A549 (cell line): ENCODE measurements around the gene SRC. TPM values are rescaled to one million over a fixed set of nuclear protein-coding genes. Genes with fewer than 3 reads are reported as not detected.

Experiments used
- ATAC-seq, 2 experiments: fragments of 200-7000 bp in 1 of 2; fragments of >200 bp in 1 of 2; cut with Nextera tagmentation in 1 of 2; cut with Tn5 transposase in 1 of 2; 3 replicates each; pipeline versions ENCODE4 v1.8.0 to v1.9.1; 2018 to 2020; ENCODE audit warnings: mild to moderate bottlenecking in 1 of 2, moderate library complexity in 1 of 2
- CTCF ChIA-PET: fragments of 300-600 bp; sonication (Branson Sonifier 250); formaldehyde crosslinking; extraction: SDS; loops from one replicate; lab custom pipeline; 2021; ENCODE audit warnings: antibody characterized with exemption, inconsistent platforms; lab: Yijun Ruan, JAX
- POLR2A ChIA-PET: fragments of 350-600 bp; formaldehyde crosslinking; extraction: SDS; loops from one replicate; lab custom pipeline; 2021; ENCODE audit warnings: antibody characterized with exemption, inconsistent platforms; lab: Yijun Ruan, JAX
- DNase-seq, 2 experiments: peaks; one replicate each; pipeline versions ENCODE4 v3.0.0 to v3.0.0-alpha.2; 2011 to 2016; ENCODE audit warnings: low read depth in 1 of 2, low spot score in 1 of 2
- FAIRE-seq: peaks from 2 replicates; lab custom pipeline; 2011; peaks lifted over from hg19 to GRCh38; lab: Jason Lieb, UNC
- H3K27ac ChIP-seq, 2 experiments: fragments of >200 bp; sonication (Bioruptor Twin); formaldehyde crosslinking; 3 replicates each; pipeline ENCODE4 v1.5.1; 2016 to 2017
- H3K4me1 ChIP-seq: fragments of >200 bp; sonication (Bioruptor Twin); formaldehyde crosslinking; 3 replicates; pipeline ENCODE4 v1.6.1; 2016
- H3K4me2 ChIP-seq: fragments of >200 bp; sonication (Bioruptor Twin); formaldehyde crosslinking; 3 replicates; pipeline ENCODE4 v1.6.1; 2016
- H3K4me3 ChIP-seq: fragments of >200 bp; sonication (Bioruptor Twin); formaldehyde crosslinking; 3 replicates; pipeline ENCODE4 v1.5.1; 2016
- H3K9me3 ChIP-seq: fragments of >200 bp; sonication (Bioruptor Twin); formaldehyde crosslinking; 3 replicates; pipeline ENCODE4 v1.6.1; 2016
- BHLHE40 ChIP-seq: IDR thresholded peaks from 2 replicates; pipeline ENCODE4 v1.6.1; 2012; ENCODE audit warnings: low read depth, low read length, inconsistent platforms
- CBX8 ChIP-seq: fragments of 200-600 bp; sonication (generic); IDR thresholded peaks from 2 replicates; pipeline ENCODE4 v1.6.1; 2016
- CHD4 ChIP-seq: fragments of 200-600 bp; sonication (generic); IDR thresholded peaks from 2 replicates; pipeline ENCODE4 v1.6.1; 2016; ENCODE audit warnings: antibody characterized with exemption, mild to moderate bottlenecking, borderline replicate concordance
- EHMT2 ChIP-seq: fragments of 200-600 bp; sonication (generic); IDR thresholded peaks from 2 replicates; pipeline ENCODE4 v1.6.1; 2016; ENCODE audit warnings: antibody characterized with exemption, low read depth, mild to moderate bottlenecking, moderate library complexity
- FOSB ChIP-seq: fragments of 250-450 bp; sonication (Bioruptor Pico); IDR thresholded peaks from 2 replicates; pipeline ENCODE4 v1.5.0; 2020; ENCODE audit warnings: mild to moderate bottlenecking, moderate library complexity
- FOSL2 ChIP-seq, 2 experiments: fragments of 450-650 bp in 1 of 2; fragments of >200 bp in 1 of 2; sonication (Bioruptor Twin) in 1 of 2; formaldehyde crosslinking; IDR thresholded peaks; 2 replicates each; pipeline versions ENCODE4 v1.5.0 to v1.6.1; 2016 to 2020; ENCODE audit warnings: mild to moderate bottlenecking in 1 of 2, moderate library complexity in 1 of 2
- FOXS1 ChIP-seq: fragments of 250-450 bp; sonication (Bioruptor Pico); IDR thresholded peaks from 2 replicates; pipeline ENCODE4 v1.5.0; 2020; ENCODE audit warnings: mild to moderate bottlenecking, moderate library complexity
- JUNB ChIP-seq: fragments of >200 bp; sonication (Bioruptor Twin); formaldehyde crosslinking; IDR thresholded peaks from 2 replicates; pipeline ENCODE4 v1.6.1; 2016
- KDM1A ChIP-seq: fragments of 200-600 bp; sonication (generic); IDR thresholded peaks from 2 replicates; pipeline ENCODE4 v1.6.1; 2016; ENCODE audit warnings: low read depth, mild to moderate bottlenecking
- KDM5A ChIP-seq: fragments of 200-600 bp; sonication (generic); IDR thresholded peaks from 2 replicates; pipeline ENCODE4 v1.6.1; 2016; ENCODE audit warnings: antibody characterized with exemption, mild to moderate bottlenecking
- NR3C1 ChIP-seq: fragments of >200 bp; sonication (Bioruptor Twin); formaldehyde crosslinking; IDR thresholded peaks from 3 replicates; pipeline ENCODE4 v1.6.1; 2017
- PHF8 ChIP-seq: fragments of 200-600 bp; sonication (generic); IDR thresholded peaks from 2 replicates; pipeline ENCODE4 v1.6.1; 2016; ENCODE audit warnings: low read depth, mild to moderate bottlenecking, antibody characterized with exemption, moderate library complexity, borderline replicate concordance
- POLR2A ChIP-seq: IDR thresholded peaks from 2 replicates; pipeline ENCODE4 v1.6.1; 2012; ENCODE audit warnings: mild to moderate bottlenecking, low read length
- POLR2AphosphoS2 ChIP-seq: conservative IDR thresholded peaks from 2 replicates; pipeline ENCODE4 v1.6.1; 2012; ENCODE audit warnings: low read length, improper control_type of control experiment, inconsistent platforms
- RAD21 ChIP-seq, 2 experiments: fragments of >200 bp in 1 of 2; sonication (Bioruptor Twin) in 1 of 2; formaldehyde crosslinking in 1 of 2; IDR thresholded peaks in 1 of 2; conservative IDR thresholded peaks in 1 of 2; 2 replicates in 1 of 2; 3 replicates in 1 of 2; pipeline ENCODE4 v1.6.1; 2012 to 2018; ENCODE audit warnings: inconsistent platforms in 1 of 2
- RCOR1 ChIP-seq: fragments of 150-350 bp; IDR thresholded peaks from 2 replicates; pipeline ENCODE4 v1.6.1; 2014; ENCODE audit warnings: antibody characterized with exemption, low read length, low read depth
- TP53 ChIP-seq: fragments of 250-450 bp; sonication (Bioruptor Pico); IDR thresholded peaks from 2 replicates; pipeline ENCODE4 v1.5.0; 2021; ENCODE audit warnings: mild to moderate bottlenecking, moderate library complexity
- ZFP36 ChIP-seq: fragments of 450-650 bp; IDR thresholded peaks from 2 replicates; pipeline ENCODE4 v1.6.1; 2014; ENCODE audit warnings: borderline replicate concordance; ENCODE audit not compliant: partially characterized antibody
- ZNF302 ChIP-seq: fragments of 250-450 bp; sonication (Bioruptor Pico); IDR thresholded peaks from 2 replicates; pipeline ENCODE4 v1.9.0; 2021; ENCODE audit warnings: inconsistent platforms, mild to moderate bottlenecking, moderate library complexity
- WGBS: methylation state at CpG from one replicate; pipeline ENCODE4 v1.1.6; 2017; ENCODE audit errors: missing lambda C conversion rate; 5-methylcytosine and 5-hydroxymethylcytosine counted together
- polyA plus RNA-seq, 4 experiments: library from polyadenylated mRNA; depleted of rRNA in 3 of 4; stranded (reverse); fragments of >200 nt; fragmentation: RNase III in 1 of 4; extraction: RNeasy Plus Mini Kit Qiagen cat#74134 plus additional on column Dnase treatment in 1 of 4; gene quantifications; 2 replicates in 3 of 4; 3 replicates in 1 of 4; pipeline ENCODE4 v1.2.3, GENCODE V29; 2011 to 2017
- TF ChIP-seq, protein P1 (sequence below): fragments of 250-450 bp; sonication (Bioruptor Pico); IDR thresholded peaks from 2 replicates; pipeline ENCODE4 v1.5.0; 2021; ENCODE audit warnings: mild to moderate bottlenecking, moderate library complexity, borderline replicate concordance
- TF ChIP-seq, protein P2 (sequence below): fragments of 200-600 bp; sonication (generic); IDR thresholded peaks from 2 replicates; pipeline ENCODE4 v1.6.1; 2016; ENCODE audit warnings: antibody characterized with exemption, mild to moderate bottlenecking, moderate library complexity
- TF ChIP-seq, protein P3 (sequence below): fragments of >200 bp; sonication (Bioruptor Twin); formaldehyde crosslinking; IDR thresholded peaks from 3 replicates; pipeline ENCODE4 v1.5.1; 2016
- TF ChIP-seq, protein P4 (sequence below): IDR thresholded peaks from 2 replicates; pipeline ENCODE4 v1.6.1; 2012

Gene SRC
- polyA plus RNA-seq, 2 of the 4 experiments (the other 2 are of a cell fraction), result 139 to 154 TPM

DNA sequence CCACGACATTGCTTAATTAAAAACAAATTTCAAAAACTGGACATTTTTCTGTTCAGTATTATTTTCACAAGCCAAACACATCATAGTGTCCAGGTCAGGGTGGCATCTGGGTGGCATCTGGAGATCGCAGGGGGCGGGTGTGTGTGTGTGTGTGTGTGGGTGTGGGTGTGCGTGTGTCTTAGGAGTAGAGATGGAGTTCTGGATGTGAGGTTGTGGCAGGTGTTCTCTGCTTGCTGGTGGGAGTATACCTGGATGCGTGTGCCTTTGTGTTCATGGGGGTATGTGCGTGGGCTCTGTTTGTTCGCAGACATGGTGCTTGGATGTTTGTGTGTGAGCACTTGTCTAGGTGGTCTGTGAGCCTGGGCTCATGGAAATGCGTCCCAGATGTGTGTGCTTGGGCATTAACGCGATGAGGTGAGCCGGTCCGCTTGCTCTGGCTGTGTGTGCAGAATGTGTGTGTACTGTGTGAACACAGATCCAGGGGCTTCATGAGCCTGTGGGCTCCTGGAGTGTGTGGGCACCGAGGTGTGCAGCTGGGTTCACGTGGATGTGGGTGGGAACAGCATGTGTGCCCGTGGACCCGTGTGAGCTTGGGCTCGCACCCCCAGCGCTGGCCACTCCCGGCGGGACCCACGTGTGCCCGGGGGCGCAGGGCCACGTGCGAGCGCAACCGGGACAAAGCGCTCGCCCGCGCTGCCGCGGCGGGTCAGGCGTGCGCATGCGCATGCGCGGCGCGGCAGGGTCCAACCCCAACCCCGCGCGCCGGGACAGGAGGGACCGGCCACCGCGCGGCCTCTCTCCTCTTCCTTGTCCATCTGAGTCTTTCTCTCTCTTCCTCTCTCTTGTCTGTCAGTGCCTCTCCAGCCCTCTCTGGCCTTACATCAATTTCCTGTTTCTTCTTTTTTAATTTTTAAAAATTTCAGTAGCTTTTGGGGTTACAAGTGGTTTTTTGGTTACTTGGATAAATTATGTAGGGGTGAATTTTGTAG lies 60.4 kb downstream of the SRC start (continued):
- no peak for TF ChIP-seq RAD21 (conservative IDR thresholded peaks at IDR 0.05 in 1 of 2, IDR thresholded peaks at IDR 0.05 in 1 of 2)
- TF ChIP-seq KDM1A, result no peak
- TF ChIP-seq, protein P1, sequence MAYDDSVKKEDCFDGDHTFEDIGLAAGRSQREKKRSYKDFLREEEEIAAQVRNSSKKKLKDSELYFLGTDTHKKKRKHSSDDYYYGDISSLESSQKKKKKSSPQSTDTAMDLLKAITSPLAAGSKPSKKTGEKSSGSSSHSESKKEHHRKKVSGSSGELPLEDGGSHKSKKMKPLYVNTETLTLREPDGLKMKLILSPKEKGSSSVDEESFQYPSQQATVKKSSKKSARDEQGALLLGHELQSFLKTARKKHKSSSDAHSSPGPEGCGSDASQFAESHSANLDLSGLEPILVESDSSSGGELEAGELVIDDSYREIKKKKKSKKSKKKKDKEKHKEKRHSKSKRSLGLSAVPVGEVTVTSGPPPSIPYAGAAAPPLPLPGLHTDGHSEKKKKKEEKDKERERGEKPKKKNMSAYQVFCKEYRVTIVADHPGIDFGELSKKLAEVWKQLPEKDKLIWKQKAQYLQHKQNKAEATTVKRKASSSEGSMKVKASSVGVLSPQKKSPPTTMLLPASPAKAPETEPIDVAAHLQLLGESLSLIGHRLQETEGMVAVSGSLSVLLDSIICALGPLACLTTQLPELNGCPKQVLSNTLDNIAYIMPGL (CRISPR knock-in tag), result no peak
- TF ChIP-seq, protein P2, sequence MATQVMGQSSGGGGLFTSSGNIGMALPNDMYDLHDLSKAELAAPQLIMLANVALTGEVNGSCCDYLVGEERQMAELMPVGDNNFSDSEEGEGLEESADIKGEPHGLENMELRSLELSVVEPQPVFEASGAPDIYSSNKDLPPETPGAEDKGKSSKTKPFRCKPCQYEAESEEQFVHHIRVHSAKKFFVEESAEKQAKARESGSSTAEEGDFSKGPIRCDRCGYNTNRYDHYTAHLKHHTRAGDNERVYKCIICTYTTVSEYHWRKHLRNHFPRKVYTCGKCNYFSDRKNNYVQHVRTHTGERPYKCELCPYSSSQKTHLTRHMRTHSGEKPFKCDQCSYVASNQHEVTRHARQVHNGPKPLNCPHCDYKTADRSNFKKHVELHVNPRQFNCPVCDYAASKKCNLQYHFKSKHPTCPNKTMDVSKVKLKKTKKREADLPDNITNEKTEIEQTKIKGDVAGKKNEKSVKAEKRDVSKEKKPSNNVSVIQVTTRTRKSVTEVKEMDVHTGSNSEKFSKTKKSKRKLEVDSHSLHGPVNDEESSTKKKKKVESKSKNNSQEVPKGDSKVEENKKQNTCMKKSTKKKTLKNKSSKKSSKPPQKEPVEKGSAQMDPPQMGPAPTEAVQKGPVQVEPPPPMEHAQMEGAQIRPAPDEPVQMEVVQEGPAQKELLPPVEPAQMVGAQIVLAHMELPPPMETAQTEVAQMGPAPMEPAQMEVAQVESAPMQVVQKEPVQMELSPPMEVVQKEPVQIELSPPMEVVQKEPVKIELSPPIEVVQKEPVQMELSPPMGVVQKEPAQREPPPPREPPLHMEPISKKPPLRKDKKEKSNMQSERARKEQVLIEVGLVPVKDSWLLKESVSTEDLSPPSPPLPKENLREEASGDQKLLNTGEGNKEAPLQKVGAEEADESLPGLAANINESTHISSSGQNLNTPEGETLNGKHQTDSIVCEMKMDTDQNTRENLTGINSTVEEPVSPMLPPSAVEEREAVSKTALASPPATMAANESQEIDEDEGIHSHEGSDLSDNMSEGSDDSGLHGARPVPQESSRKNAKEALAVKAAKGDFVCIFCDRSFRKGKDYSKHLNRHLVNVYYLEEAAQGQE, result no peak
- no peak for TF ChIP-seq NR3C1
- 0 out of 2 replicates have a peak, but pooled peaks have one; percentile 19 for TF ChIP-seq BHLHE40
- no peak for TF ChIP-seq PHF8
- TF ChIP-seq KDM5A, result no peak
- TF ChIP-seq POLR2AphosphoS2, result no peak
- TF ChIP-seq, protein P3, sequence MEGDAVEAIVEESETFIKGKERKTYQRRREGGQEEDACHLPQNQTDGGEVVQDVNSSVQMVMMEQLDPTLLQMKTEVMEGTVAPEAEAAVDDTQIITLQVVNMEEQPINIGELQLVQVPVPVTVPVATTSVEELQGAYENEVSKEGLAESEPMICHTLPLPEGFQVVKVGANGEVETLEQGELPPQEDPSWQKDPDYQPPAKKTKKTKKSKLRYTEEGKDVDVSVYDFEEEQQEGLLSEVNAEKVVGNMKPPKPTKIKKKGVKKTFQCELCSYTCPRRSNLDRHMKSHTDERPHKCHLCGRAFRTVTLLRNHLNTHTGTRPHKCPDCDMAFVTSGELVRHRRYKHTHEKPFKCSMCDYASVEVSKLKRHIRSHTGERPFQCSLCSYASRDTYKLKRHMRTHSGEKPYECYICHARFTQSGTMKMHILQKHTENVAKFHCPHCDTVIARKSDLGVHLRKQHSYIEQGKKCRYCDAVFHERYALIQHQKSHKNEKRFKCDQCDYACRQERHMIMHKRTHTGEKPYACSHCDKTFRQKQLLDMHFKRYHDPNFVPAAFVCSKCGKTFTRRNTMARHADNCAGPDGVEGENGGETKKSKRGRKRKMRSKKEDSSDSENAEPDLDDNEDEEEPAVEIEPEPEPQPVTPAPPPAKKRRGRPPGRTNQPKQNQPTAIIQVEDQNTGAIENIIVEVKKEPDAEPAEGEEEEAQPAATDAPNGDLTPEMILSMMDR, result no peak
- TF ChIP-seq RCOR1, result no peak
- no peak for TF ChIP-seq ZNF302
- no peak for TF ChIP-seq FOSL2 (IDR thresholded peaks at IDR 0.05)
- peak; percentile 23 for TF ChIP-seq FOSL2 (CRISPR knock-in tag; IDR thresholded peaks at IDR 0.05)

DNA sequence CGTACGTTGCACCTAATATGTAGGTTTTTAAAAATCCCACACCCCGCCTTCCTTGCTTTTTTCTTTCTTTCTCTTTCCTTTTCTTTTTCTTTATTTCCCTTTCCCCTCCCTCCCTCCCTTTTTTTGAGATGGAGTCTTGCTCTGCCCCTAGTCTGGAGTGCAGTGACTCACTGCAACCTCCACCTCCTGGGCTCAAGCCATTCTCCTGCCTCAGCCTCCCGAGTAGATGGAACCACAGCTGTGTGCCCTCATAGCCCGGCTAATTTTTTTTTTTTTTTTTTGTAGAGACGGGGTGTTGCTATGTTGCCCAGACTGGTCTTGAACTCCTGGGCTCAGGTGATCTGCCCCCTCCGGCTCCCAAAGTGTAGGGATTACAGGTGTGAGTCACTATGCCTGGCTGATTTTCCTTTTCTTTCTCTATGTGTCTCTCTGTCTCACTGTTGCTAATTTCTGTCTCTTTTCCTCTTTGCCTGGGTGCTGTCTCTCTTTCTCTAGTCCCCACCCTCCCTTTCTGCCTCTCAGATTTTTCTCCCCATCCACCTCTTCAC lies 61.2 kb downstream of the SRC start:
- Histone ChIP-seq H3K4me1 (peaks cover 20% of the 10 kb centered on the region), H3K27ac (peak overlapping the region; percentile 61 to 86), H3K9me3 (no peaks in the 10 kb centered on the region), H3K4me3 (peak overlapping the region; percentile 22; the same call in 2 of the 3 replicates), H3K4me2 (peak overlapping the region; percentile 75)
- no peak for DNase-seq
- WGBS, result 70% methylated on average over 7 of the region's 7 CpGs
- ATAC-seq, result peak; percentile 4 to 25; a peak in 3 of 6 replicates
- FAIRE-seq, result no peak
- no peak for TF ChIP-seq FOXS1 (CRISPR knock-in tag)
- no peak for TF ChIP-seq POLR2A
- TF ChIP-seq, protein P4, sequence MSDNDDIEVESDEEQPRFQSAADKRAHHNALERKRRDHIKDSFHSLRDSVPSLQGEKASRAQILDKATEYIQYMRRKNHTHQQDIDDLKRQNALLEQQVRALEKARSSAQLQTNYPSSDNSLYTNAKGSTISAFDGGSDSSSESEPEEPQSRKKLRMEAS, result no peak
- TF ChIP-seq TP53 (CRISPR knock-in tag), result no peak
- no peak for TF ChIP-seq FOSB
- TF ChIP-seq CHD4, result no peak
- TF ChIP-seq CBX8, result no peak
- TF ChIP-seq ZFP36, result no peak
- TF ChIP-seq, protein P2, result no peak
- no peak for TF ChIP-seq EHMT2
- no peak for TF ChIP-seq JUNB
- ChIA-PET CTCF (interaction anchor here (1.3 kb wide), 3 partner anchors 9 to 129 kb away, joined by 3 to 5 read pairs (median 3); no protein-coding TSS in a partner anchor), POLR2A (interaction anchor here (0.9 kb wide), 1 partner anchor 18 kb away, joined by 3 read pairs; no protein-coding TSS in a partner anchor)
